K562 (cell line): ENCODE results near the gene SLC26A3. TPM values are rescaled to one million over a fixed set of nuclear protein-coding genes. Genes with fewer than 3 reads are reported as not detected.

Experiments
- ARID3A ChIP-seq: IDR thresholded peaks from 2 replicates; pipeline ENCODE4 v1.6.1; 2012; ENCODE audit warnings: low read depth, low read length, improper control_type of control experiment, borderline replicate concordance
- ATF1 ChIP-seq, 2 experiments: fragments of 450-650 bp in 1 of 2; IDR thresholded peaks; 2 replicates each; pipeline ENCODE4 v1.6.1; 2016; ENCODE audit warnings: missing compliant biosample characterization in 1 of 2, missing genetic modification characterization in 1 of 2
- CBFA2T2 ChIP-seq: fragments of 450-650 bp; conservative IDR thresholded peaks from 2 replicates; pipeline ENCODE4 v1.6.1; 2017; ENCODE audit warnings: mild to moderate bottlenecking
- CBFA2T3 ChIP-seq: fragments of 450-650 bp; IDR thresholded peaks from 2 replicates; pipeline ENCODE4 v1.6.1; 2017
- DDX20 ChIP-seq: fragments of 450-650 bp; IDR thresholded peaks from 2 replicates; pipeline ENCODE4 v1.6.1; 2016; ENCODE audit warnings: missing genetic modification characterization, low read depth, mild to moderate bottlenecking, missing compliant biosample characterization, moderate library complexity
- ELF4 ChIP-seq: fragments of 450-650 bp; formaldehyde crosslinking; IDR thresholded peaks from 2 replicates; pipeline ENCODE4 v1.4.0; 2022; ENCODE audit warnings: missing genetic modification characterization
- EWSR1 ChIP-seq: fragments of 450-650 bp; IDR thresholded peaks from 2 replicates; pipeline ENCODE4 v1.6.1; 2018; ENCODE audit warnings: borderline replicate concordance, mild to moderate bottlenecking, low read depth, moderate library complexity; ENCODE audit not compliant: partially characterized antibody
- HEY1 ChIP-seq: fragments of 250-450 bp; sonication (Bioruptor Pico); IDR thresholded peaks from 2 replicates; pipeline ENCODE4 v1.5.0; 2020; ENCODE audit warnings: mild to moderate bottlenecking, moderate library complexity, borderline replicate concordance
- HMG20A ChIP-seq: fragments of 450-650 bp; formaldehyde crosslinking; conservative IDR thresholded peaks from 2 replicates; pipeline ENCODE4 v1.4.0; 2020; ENCODE audit warnings: mild to moderate bottlenecking, mixed read lengths
- HNRNPUL1 ChIP-seq: fragments of 200-400 bp; formaldehyde crosslinking; IDR thresholded peaks from 2 replicates; pipeline ENCODE4 v1.6.1; 2017; ENCODE audit warnings: low read length
- ILK ChIP-seq: fragments of 450-650 bp; IDR thresholded peaks from 2 replicates; pipeline ENCODE4 v1.6.1; 2016; ENCODE audit warnings: missing genetic modification characterization, low read depth, mild to moderate bottlenecking, missing compliant biosample characterization, moderate library complexity, borderline replicate concordance
- KAT2B ChIP-seq: IDR thresholded peaks from one replicate; pipeline ENCODE4 v1.6.1; 2012; ENCODE audit warnings: low read depth, mild to moderate bottlenecking, control low read depth, inconsistent platforms, low read length, moderate library complexity
- KDM1A ChIP-seq, 2 experiments: fragments of 450-650 bp; IDR thresholded peaks; 2 replicates each; pipeline ENCODE4 v1.6.1; 2016; ENCODE audit warnings: mild to moderate bottlenecking in 2 of 2
- MECOM ChIP-seq: fragments of 250-450 bp; sonication (Bioruptor Pico); IDR thresholded peaks from 2 replicates; pipeline ENCODE4 v1.8.0; 2022; ENCODE audit warnings: inconsistent platforms
- NELFE ChIP-seq: IDR thresholded peaks from 2 replicates; pipeline ENCODE4 v1.6.1; 2011; ENCODE audit warnings: mild to moderate bottlenecking; ENCODE audit not compliant: insufficient read depth, insufficient read length
- NR1H2 ChIP-seq: sonication (generic); formaldehyde crosslinking; IDR thresholded peaks from 2 replicates; pipeline ENCODE4 v1.4.0; 2020; ENCODE audit warnings: mild to moderate bottlenecking, missing genetic modification reagents
- PRPF4 ChIP-seq: fragments of 200-400 bp; formaldehyde crosslinking; IDR thresholded peaks from one replicate; pipeline ENCODE4 v1.6.1; 2017; ENCODE audit warnings: low read length, low read depth, mild to moderate bottlenecking; ENCODE audit not compliant: insufficient read depth, poor library complexity, severe bottlenecking
- RAD21 ChIP-seq, 2 experiments: fragments of 250-450 bp in 1 of 2; fragments of 450-650 bp in 1 of 2; sonication (Bioruptor Pico) in 1 of 2; formaldehyde crosslinking in 1 of 2; IDR thresholded peaks in 1 of 2; conservative IDR thresholded peaks in 1 of 2; 2 replicates each; pipeline versions ENCODE4 v1.4.0 to v1.8.0; 2020 to 2022; ENCODE audit warnings: mild to moderate bottlenecking in 2 of 2, moderate library complexity in 1 of 2
- SMARCE1 ChIP-seq: fragments of 450-650 bp; IDR thresholded peaks from 2 replicates; pipeline ENCODE4 v1.7.1; 2016; ENCODE audit warnings: mild to moderate bottlenecking
- ZNF175 ChIP-seq: fragments of 200-800 bp; sonication (Bioruptor generic); IDR thresholded peaks from 2 replicates; pipeline ENCODE4 v1.6.1; 2016; ENCODE audit warnings: low read depth, mild to moderate bottlenecking, missing genetic modification characterization, missing compliant biosample characterization
- ZNF217 ChIP-seq: sonication (generic); formaldehyde crosslinking; IDR thresholded peaks from 2 replicates; pipeline ENCODE4 v1.8.0; 2022; ENCODE audit warnings: mild to moderate bottlenecking, missing genetic modification reagents
- ZNF24 ChIP-seq: fragments of 450-650 bp; IDR thresholded peaks from 2 replicates; pipeline ENCODE4 v1.6.1; 2016
- ZNF311 ChIP-seq: fragments of 250-450 bp; sonication (Bioruptor Pico); IDR thresholded peaks from 2 replicates; pipeline ENCODE4 v1.4.0; 2020; ENCODE audit warnings: mild to moderate bottlenecking, moderate library complexity
- ZNF436 ChIP-seq: fragments of 250-450, 450-650 bp; sonication (Bioruptor Pico); formaldehyde crosslinking; IDR thresholded peaks from 2 replicates; pipeline ENCODE4 v1.7.0; 2020; ENCODE audit warnings: mild to moderate bottlenecking
- ZNF707 ChIP-seq: fragments of 250-450 bp; sonication (Bioruptor Pico); conservative IDR thresholded peaks from 2 replicates; pipeline ENCODE4 v1.8.0; 2022; ENCODE audit warnings: inconsistent platforms, mild to moderate bottlenecking, moderate library complexity
- ZNF717 ChIP-seq: fragments of 250-450 bp; sonication (Bioruptor Pico); IDR thresholded peaks from 2 replicates; pipeline ENCODE4 v1.5.0; 2021
- polyA plus RNA-seq, 8 experiments: library from polyadenylated mRNA; depleted of rRNA in 4 of 8; stranded (reverse) in 5 of 8; unstranded in 3 of 8; fragments of >200 nt; fragmentation: Nextera tagmentation in 2 of 8; fragmentation: Illumina TruSeq in 1 of 8; extraction: Ambion mirVana in 2 of 8; extraction: Trizol in 1 of 8; gene quantifications; 2 replicates each; pipeline versions ENCODE4 v1.2.1 to v1.2.3, GENCODE V29; 2011 to 2014; ENCODE audit warnings: inconsistent platforms in 1 of 8, missing spikeins in 1 of 8
- total RNA-seq, 7 experiments: library from RNA; depleted of rRNA in 6 of 7; stranded (reverse); fragments of >200 nt in 6 of 7; fragmentation: Illumina TruSeq in 2 of 7; extraction: Trizol in 2 of 7; gene quantifications; 2 replicates each; pipeline versions ENCODE4 v1.2.1 to v1.2.3, GENCODE V29; 2011 to 2021; ENCODE audit warnings: low replicate concordance in 1 of 7

SLC26A3 gene
- total and polyA plus RNA-seq, 9 of the 15 experiments (the other 6 are each of a cell fraction or from before 2014, with no cell fraction given): 0.86 TPM; not detected in 8

GRCh38 chr7:107836237-107837144 is 33.5 kb upstream of the SLC26A3 start (continued):
- TF ChIP-seq ARID3A (peak; percentile 94), RAD21 (CRISPR knock-in tag; conservative IDR thresholded peaks at IDR 0.05 in 1 of 2, IDR thresholded peaks at IDR 0.05 in 1 of 2) (peak in 1 of 2 experiments; percentile 12; a peak in 2 of 4 replicates), KDM1A (IDR thresholded peaks at IDR 0.05) (peak; percentile 98), HEY1 (CRISPR knock-in tag) (peak; percentile 97), MECOM (CRISPR knock-in tag) (peak; percentile 82), HMG20A (CRISPR knock-in tag) (no peak), KAT2B (no peak), ATF1 (CRISPR knock-in tag; IDR thresholded peaks at IDR 0.05) (no peak), ATF1 (tag; IDR thresholded peaks at IDR 0.05) (peak; percentile 84), NR1H2 (CRISPR knock-in tag) (peak; percentile 50; the same call in 1 of the 2 replicates), ZNF311 (no peak), HNRNPUL1 (no peak), CBFA2T2 (peak; percentile 100), ZNF707 (CRISPR knock-in tag) (no peak), ZNF436 (CRISPR knock-in tag) (no peak), ILK (no peak), ZNF24 (no peak; the same call in 1 of the 2 replicates), SMARCE1 (peak; percentile 100), ZNF175 (CRISPR knock-in tag) (peak; percentile 97), PRPF4 (no peak), EWSR1 (no peak), ZNF217 (CRISPR knock-in tag) (no peak), NELFE (no peak), DDX20 (tag) (no peak; the same call in 1 of the 2 replicates), ZNF717 (no peak), ELF4 (CRISPR knock-in tag) (peak; percentile 97), CBFA2T3 (peak; percentile 100)
